Measurements from ENCODE around the gene GRM1.

DNA sequence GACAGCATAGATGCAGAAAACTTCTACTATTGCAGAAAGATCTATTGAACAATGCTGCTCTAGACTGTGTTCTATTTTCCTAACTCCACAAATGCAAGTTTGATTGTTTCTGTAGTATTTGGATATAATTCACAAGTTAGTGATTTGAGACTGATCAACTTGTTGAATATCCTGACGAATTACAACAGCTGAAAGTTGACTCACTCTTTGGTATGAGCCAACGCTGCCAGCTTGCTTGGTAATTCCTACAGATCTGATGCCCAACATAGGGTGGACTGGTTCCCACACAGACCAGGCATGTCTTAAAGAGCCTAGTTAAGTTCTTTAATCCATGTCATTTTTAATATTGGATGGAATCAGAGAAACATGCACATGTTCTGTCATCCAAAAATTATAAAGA is 283.7 kb downstream of the GRM1 start:
- no peak for TF ChIP-seq FOS (IDR thresholded peaks at IDR 0.05; ENCODE audit: low read depth, low read length)
- TF ChIP-seq RFX5 (IDR thresholded peaks at IDR 0.05; ENCODE audit: low read depth, low read length): no peak
- no peak for TF ChIP-seq POLR2A (IDR thresholded peaks at IDR 0.05; ENCODE audit: low read depth, low read length)
- TF ChIP-seq, protein P1, sequence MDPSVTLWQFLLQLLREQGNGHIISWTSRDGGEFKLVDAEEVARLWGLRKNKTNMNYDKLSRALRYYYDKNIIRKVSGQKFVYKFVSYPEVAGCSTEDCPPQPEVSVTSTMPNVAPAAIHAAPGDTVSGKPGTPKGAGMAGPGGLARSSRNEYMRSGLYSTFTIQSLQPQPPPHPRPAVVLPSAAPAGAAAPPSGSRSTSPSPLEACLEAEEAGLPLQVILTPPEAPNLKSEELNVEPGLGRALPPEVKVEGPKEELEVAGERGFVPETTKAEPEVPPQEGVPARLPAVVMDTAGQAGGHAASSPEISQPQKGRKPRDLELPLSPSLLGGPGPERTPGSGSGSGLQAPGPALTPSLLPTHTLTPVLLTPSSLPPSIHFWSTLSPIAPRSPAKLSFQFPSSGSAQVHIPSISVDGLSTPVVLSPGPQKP (IDR thresholded peaks at IDR 0.05; ENCODE audit: borderline replicate concordance, low read depth, low read length): no peak
- TF ChIP-seq, protein P2, sequence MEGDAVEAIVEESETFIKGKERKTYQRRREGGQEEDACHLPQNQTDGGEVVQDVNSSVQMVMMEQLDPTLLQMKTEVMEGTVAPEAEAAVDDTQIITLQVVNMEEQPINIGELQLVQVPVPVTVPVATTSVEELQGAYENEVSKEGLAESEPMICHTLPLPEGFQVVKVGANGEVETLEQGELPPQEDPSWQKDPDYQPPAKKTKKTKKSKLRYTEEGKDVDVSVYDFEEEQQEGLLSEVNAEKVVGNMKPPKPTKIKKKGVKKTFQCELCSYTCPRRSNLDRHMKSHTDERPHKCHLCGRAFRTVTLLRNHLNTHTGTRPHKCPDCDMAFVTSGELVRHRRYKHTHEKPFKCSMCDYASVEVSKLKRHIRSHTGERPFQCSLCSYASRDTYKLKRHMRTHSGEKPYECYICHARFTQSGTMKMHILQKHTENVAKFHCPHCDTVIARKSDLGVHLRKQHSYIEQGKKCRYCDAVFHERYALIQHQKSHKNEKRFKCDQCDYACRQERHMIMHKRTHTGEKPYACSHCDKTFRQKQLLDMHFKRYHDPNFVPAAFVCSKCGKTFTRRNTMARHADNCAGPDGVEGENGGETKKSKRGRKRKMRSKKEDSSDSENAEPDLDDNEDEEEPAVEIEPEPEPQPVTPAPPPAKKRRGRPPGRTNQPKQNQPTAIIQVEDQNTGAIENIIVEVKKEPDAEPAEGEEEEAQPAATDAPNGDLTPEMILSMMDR (conservative IDR thresholded peaks at IDR 0.05; ENCODE audit: low read depth, low read length): no peak
- TF ChIP-seq, protein P3, sequence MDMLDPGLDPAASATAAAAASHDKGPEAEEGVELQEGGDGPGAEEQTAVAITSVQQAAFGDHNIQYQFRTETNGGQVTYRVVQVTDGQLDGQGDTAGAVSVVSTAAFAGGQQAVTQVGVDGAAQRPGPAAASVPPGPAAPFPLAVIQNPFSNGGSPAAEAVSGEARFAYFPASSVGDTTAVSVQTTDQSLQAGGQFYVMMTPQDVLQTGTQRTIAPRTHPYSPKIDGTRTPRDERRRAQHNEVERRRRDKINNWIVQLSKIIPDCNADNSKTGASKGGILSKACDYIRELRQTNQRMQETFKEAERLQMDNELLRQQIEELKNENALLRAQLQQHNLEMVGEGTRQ (IDR thresholded peaks at IDR 0.05; ENCODE audit: low read depth, low read length): no peak
- no peak for TF ChIP-seq SMC3 (IDR thresholded peaks at IDR 0.05; ENCODE audit: low read depth, low read length)
- TF ChIP-seq RAD21 (IDR thresholded peaks at IDR 0.05; ENCODE audit: low read length): no peak
- TF ChIP-seq BHLHE40 (IDR thresholded peaks at IDR 0.05; ENCODE audit: low read depth, low read length): no peak
- no peak for TF ChIP-seq CEBPB (IDR thresholded peaks at IDR 0.05; ENCODE audit: low read depth, low read length)
- no peak for TF ChIP-seq RCOR1 (IDR thresholded peaks at IDR 0.05; ENCODE audit: insufficient replicate concordance, low read length)

All from IMR-90 (cell line).